DMS 273 (cell line): ENCODE measurements around the gene ABCB8.

Source experiments
- DNase-seq: peaks from one replicate; lab custom pipeline; 2025; ENCODE audit not compliant: unreplicated experiment; lab: John Stamatoyannopoulos, UW

The ABCB8 gene

GRCh38 chr7:151085329-151085690 is 57.1 kb downstream of the ABCB8 start:
- DNase-seq, result no peak

GRCh38 chr7:151085691-151086620 is 57.7 kb downstream of the ABCB8 start, which contains the start of gene AGAP3:
Gene AGAP3 (plus strand): TSS chr7:151086475. CDS start chr7:151086742, 267 bp downstream.
- DNase-seq, result peak; percentile 95

GRCh38 chr7:151086802-151087244 is 58.6 kb downstream of the ABCB8 start:
- DNase-seq, result peak; percentile 80

GRCh38 chr7:151087245-151088018 is 59.2 kb downstream of the ABCB8 start:
- peak; percentile 97 for DNase-seq

GRCh38 chr7:151088019-151088855 is 60.0 kb downstream of the ABCB8 start:
- DNase-seq, result peak; percentile 81

- DNase-seq, result peak; percentile 97
Measured at GRCh38 chr7:151088856-151089699, 60.8 kb downstream of the ABCB8 start.

- peak; percentile 89 for DNase-seq
Measured at GRCh38 chr7:151089893-151090730, 61.9 kb downstream of the ABCB8 start.

- DNase-seq, result no peak
Measured at GRCh38 chr7:151091003-151091402, 62.8 kb downstream of the ABCB8 start.

GRCh38 chr7:151091431-151091830 is 63.2 kb downstream of the ABCB8 start:
- DNase-seq, result peak; percentile 57

- DNase-seq, result no peak
Measured at GRCh38 chr7:151091988-151092387, 63.7 kb downstream of the ABCB8 start.

GRCh38 chr7:151093748-151094147 is 65.5 kb downstream of the ABCB8 start:
- DNase-seq, result no peak

GRCh38 chr7:151094675-151095074 is 66.4 kb downstream of the ABCB8 start:
- no peak for DNase-seq

GRCh38 chr7:151095123-151095797 is 67.0 kb downstream of the ABCB8 start:
- DNase-seq, result no peak

- no peak for DNase-seq
Measured at GRCh38 chr7:151095828-151096475, 67.7 kb downstream of the ABCB8 start.
